ENCODE data around the gene GLI3. TPM values are rescaled to one million over a fixed set of nuclear protein-coding genes. Genes with fewer than 3 reads are reported as not detected.

Gene GLI3
- total RNA-seq, 1 donor from 2014 or later: 1.6 TPM

DNA sequence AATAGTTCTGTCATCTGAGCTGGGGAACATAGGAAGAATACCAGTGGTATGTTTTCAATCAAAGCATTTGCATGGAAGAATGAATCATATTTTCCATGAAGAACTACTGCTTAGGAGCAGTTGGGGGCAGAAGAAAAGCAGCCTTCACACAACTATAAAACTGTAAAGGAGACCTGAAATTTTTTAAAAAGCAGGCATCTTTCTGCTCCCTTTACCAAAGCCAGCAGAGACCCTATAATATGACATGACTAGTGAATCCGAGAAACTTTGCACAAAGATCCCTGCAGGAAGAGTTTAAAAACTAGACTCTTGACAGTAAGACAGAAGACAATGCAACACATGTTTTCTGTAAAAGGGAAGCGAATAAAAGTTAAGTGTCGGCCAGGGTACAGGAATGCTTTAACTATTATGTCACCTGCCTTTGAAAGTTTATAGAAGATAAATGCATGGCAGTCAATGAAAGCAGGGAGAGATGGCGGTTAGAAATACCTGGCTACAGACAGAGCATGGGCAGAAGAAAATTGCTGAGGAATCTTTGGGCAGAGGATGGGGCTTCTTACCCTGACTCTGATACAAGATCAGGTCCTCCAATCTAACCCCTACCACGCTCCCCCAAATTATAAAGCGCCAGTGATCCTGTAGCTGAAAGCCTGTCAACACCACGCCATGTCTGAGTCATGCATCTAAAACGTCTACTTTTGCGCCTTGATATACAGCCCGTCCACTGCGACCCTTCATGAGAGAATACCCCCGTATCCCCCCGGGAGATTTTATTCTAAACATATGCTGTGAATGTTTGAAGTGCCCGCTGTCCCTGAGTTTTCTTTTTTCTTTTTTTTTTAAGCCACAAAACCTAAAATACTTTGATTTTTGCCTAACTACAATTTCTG lies 93.1 kb downstream of the GLI3 start:
- no peak for DNase-seq (ENCODE audit: low read depth)

DNA sequence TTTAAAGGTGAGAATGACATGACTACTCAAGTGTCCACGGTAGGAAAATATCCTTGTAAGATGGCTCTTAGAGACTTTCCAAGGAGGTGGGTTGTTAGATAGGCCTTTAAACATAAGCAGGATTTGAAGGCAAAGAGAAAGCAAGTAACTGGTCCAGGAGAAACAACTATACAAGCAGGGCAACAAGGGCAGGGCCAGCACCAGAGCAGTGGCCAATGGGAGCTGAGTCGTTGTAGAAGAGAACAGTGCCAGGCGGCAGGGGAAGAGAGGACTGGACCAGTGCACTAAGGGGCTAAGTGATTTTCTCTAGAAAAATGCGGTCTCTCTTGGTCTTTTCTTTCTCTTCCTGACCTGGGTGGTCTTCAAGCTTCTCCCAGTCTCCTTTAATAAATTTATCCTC lies 94.9 kb downstream of the GLI3 start:
- DNase-seq (ENCODE audit: low read depth): no peak

DNA sequence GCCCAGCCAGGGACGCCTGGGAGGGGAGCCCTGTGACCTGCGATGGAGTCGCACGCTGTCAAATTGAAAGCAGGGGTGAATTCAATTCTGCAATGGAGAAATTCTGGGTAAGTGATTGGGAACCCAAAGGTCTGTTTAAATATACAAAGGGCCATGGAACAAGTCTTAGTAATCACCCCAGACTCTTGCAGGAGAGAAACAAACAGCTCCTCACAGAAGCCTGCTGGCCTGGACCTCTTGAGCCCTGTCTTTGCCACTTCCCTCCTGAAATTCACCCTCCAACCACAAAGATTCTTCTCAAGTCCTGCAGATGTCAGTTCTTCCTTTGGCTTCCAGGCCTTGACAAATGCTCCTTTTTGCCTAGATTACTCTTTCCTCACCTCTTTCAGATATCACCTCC lies 97.3 kb downstream of the GLI3 start:
- no peak for DNase-seq (ENCODE audit: low read depth)

DNA sequence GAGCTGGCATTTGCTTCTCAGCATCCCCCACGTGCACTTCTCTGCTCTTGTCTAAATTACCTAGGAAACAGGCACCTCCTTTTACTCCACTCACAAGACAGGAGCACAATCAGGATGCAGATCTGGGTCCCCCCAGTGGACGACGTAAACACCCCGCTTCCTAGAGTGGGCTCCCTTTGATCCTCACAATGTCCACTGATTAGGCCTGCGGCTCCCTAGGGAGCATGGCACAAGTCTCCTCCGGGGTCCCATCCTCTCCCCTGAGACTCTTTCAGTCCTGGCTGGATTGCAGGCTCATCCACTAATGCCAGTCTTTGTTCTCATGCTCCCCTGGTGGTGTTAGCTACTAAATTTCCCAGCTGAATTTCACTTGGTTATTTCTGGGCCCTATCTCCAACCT lies 98.3 kb downstream of the GLI3 start:
- no peak for DNase-seq (ENCODE audit: low read depth)

DNA sequence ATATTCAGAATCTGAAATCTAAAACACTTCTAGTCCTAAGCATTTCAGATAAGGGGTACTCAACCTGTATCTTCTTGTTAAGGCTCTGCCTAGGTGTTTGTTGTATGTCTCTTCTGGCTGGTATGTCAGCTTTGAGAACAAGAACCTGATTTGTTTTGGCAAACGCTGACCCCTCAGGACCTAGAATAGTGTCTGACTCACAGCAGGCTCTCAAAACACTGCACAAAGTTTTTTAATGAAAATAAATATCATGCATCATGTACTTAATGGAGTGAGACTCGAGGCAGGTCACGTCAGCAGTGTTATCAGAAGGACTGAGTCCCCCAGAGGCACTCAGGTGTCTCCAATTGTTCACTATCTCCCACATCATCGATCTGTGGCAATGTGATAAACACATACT lies 99.1 kb downstream of the GLI3 start:
- DNase-seq (ENCODE audit: low read depth): peak; percentile 22

DNA sequence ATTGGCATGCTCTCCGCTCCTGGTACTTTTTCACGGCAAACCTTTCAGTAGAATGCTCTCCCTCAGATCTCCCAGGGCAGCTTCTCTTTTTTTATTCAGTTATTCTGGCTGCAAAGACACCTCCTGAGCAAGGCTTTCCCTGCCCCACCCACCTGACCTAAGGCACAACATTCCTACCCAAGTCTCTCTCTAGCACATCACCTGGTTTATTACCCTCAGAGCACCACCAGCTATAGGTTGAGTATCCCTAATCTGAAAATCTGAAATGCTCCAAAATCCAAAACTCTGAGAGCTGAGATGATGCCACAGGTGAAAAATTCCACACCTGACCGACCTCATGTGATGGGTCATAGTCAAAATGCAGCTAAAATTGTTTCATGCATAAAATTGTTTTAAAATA lies 99.6 kb downstream of the GLI3 start:
- DNase-seq (ENCODE audit: low read depth): no peak

DNA sequence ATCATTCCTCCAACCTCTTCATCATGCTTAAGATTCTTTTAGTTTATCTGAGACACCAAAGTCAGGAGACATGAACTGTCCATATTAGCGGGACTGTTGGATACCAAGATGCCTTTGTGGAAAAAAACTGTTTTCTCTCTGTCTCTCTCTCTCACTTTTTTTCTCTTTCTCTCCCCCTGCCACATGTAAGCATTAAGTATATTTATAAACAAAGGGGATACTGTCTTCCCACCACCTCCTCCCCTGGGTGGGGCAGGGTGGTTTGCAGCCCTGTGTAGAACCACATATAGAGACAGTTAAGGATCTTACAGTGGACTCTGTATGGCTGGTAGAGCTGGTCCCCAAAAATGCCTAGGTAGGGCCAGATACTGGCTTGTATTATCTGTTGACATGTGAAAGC lies 101.3 kb downstream of the GLI3 start:
- DNase-seq (ENCODE audit: low read depth): no peak

DNA sequence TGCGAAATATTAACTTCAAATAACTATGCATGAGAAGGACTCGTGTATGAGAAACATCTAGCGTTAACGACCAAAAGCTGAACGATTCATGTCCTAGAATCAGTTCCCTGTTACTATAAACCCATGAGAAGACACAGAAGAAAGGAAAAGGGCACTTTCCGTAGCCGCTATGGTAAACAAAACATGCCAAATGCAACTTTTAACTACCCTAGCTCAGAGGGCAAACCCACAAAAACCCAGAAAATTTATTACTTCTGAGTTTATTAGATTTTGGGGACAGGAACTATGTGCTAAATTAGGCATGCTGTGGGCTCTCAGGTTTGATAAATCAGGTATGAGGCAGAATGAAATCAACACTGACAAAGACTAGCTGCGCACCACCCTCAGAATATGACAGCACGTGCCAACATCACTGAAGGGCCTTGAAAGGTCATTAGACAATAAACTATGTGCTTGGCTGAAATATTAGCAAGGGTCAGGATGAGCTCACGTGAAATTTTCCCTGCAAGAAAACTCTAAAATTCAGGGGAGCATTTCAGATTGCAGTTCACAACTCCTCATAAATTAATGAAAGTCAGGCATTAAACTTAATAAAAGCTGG lies 102.6 kb downstream of the GLI3 start:
- DNase-seq (ENCODE audit: low read depth): no peak

DNA sequence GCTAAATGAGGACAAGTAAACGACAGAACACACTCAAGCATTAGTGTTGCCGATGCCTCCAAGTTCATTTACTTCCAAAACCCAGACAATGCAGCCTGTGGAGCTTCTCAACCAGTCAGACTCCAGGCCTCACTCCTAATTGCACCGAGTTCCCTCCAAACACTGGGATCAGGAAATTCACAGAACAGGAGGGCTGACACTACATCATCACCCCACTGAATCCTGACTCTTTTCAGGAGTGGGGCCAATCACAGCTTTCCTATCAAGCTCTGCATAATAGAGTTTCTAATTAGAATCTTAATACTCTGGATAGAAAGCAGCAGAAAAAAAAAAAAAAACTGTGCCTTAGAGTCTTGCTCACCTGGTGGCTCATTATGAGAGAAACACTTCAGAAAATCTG lies 103.7 kb downstream of the GLI3 start:
- no peak for DNase-seq (ENCODE audit: low read depth)

DNA sequence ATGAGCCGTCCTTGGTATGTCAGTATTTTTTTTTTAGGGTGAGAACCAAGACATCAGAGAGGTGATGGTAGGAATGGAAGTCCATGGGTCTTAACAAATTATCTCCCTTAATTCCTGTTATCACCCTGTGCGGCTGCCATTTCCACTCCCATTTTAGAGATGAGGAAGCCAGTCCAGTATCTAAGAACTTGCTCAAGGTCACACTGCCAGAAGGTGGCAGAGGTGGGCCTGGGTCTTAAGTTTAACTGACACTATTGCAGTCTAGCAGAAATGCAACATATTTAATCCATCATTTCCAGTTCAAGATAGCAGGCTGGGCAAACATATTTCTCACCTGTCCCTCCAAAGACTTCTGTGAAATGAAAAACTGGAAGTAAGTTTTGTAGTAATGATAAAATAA lies 108.3 kb downstream of the GLI3 start:
- DNase-seq (ENCODE audit: low read depth): peak; percentile 33

DNA sequence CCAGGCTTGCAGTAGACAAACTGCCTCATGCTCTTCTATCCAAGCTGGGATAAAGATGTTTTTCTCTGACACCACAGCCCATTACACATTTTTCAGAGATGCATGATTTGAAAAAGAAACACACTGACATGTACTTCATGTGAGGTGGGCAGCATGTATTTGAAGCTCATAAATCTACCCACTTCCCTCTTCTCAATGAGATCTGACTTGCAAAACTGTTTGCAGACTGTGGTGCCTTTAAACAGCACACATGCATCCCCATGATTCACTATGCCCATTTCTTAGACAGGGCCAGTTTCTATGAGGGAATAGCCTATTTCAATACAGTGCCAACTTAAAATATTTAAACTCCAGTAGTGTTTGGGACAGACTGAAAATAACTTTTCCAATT lies 109.8 kb downstream of the GLI3 start:
- DNase-seq (ENCODE audit: low read depth): no peak

DNA sequence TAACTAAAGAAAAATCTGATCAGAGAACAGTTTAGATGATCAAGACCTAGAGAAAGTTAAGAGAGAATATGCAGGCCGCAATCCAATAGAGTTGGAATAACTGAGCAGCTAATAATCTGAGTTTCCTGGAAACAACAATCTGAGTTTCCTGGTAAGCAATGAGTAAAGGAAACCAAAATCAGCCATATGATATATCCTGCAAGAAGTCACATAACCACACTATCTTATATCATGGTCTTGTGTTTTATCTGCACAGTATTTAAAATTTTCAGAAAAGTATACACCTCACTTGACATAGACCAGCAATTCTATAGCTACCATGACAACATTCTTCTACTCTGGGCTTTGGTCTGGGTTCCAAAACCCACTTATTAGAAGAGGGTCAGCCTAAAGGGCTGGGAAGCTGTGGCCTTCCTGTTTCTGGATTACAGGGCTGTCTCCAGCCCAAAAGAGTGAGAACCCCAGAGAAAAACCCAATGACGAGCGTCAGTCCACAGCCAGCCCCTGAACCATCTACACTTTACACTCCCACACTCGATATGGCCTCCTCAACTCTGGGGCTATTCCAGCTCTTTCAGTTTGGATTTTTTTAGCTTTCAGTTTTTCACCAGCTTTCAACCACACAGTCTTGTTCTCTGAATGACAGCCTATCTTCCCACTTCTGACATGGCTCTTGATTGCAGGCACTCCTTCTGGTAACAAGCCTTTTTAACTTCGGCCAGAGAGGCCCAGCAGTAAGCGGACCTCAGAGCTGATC lies 110.4 kb downstream of the GLI3 start:
- DNase-seq (ENCODE audit: low read depth): no peak

DNA sequence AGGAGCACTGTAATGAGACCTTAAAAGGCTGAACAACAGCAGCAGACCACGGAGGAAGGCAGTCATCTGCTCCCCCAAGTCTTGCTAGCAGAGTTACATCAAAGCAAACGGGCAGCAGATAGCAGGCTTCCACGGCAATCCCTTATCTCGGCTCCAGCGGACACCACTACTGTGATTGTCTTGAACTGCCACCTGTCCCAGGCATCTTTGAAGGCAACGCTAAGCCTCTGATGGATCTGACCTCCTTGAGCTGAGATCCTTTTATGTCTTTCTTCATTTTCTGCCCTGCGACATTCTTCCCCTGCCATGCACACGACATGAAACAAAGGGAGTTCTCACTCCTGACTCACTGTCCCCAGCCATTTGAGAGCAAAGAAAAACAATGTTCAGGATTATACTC lies 111.7 kb downstream of the GLI3 start:
- no peak for DNase-seq (ENCODE audit: low read depth)

DNA sequence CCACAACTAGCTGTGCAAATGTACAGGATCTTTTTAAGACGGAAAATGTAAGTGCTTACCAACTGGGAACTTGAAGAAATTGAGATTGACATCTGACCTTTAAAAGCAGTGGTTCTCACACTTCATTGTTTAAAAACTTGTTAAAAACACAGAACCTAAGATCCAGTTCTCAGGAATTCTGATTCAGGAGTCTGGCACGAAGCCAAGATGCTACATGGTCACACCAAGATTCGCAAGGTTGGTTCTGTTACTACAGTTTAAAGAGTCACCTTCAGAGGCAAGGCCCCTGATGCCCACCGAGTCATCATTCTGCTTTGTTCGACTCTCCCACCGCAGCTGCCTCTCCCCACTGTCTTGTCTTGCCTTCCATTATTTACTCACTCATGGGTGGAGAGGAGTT lies 113.3 kb downstream of the GLI3 start:
- DNase-seq (ENCODE audit: low read depth): peak; percentile 63

DNA sequence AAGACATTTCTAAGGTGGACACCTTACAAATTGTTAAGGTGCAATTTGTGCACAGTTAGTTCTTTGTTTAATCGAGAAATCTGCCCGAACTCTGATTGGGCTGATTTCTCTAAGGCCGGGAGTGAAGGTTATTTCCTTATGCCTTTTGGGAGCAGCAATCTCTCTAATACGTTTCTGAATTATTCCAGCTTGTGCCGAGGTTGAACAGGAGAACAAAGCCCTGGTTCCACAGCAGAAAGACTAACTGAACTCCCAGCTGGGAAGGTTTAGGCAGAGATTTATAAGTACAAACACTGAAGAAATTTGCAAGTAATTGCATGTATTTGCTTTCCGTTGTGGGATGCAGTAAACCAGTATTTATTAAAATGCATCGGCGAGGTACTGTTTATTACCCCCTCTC lies 116.8 kb downstream of the GLI3 start:
- no peak for DNase-seq (ENCODE audit: low read depth)

DNA sequence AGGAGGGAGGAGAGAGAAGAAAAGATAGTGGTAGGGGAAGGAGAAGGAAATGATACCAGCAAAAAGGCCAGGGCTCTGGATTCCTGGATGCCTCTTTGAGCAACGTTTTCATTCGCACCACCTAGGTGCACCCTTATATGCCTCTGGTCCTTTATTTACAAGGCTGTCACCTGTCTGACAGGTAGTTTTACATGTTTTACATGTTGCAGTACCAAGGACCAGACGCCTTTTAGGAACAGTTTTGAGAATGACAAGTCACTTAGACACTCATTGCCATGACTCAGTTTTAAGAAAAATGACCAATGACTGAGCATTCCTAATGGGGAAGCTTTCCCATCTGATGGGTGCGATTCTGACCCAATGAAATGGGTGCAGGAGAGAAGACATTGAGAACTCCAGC lies 119.8 kb downstream of the GLI3 start:
- DNase-seq (ENCODE audit: low read depth): no peak

DNA sequence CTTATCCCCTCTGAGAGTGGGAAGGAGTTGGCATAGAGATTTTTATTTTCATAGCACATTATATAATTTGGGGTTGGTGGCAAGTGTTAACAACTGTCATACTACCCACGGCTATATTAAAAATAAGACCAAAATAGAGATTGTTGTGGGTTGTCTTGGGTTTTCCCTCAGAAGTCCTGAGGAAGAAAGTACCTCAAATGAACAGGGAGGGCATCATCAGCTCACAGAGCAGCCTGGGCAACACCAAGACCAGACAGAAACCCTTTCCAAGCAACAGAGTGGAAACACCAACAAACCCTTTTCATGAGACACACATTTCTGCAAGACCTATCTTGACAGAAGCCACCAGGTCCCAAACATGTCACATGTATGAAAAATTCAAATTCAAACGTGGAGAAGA lies 121.2 kb downstream of the GLI3 start:
- no peak for DNase-seq (ENCODE audit: low read depth)

DNA sequence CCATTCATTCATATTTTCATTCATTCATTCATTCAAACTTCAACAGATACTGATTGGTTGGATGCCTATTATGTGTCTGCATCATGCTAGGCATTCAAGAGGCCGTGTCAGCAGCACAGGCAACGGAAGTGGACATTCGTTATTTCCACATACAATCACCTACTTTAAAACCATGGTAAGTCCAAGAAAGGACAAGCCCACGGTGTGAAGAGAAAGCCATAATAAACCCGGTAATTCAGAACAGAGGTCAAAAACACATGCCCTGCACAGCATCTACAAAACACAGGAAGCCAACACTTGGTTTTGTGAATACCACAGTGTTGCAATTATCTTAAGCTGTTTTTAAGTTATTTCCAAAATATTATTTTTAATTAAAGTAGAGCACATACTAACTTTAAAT lies 126.7 kb downstream of the GLI3 start:
- DNase-seq (ENCODE audit: low read depth): no peak

DNA sequence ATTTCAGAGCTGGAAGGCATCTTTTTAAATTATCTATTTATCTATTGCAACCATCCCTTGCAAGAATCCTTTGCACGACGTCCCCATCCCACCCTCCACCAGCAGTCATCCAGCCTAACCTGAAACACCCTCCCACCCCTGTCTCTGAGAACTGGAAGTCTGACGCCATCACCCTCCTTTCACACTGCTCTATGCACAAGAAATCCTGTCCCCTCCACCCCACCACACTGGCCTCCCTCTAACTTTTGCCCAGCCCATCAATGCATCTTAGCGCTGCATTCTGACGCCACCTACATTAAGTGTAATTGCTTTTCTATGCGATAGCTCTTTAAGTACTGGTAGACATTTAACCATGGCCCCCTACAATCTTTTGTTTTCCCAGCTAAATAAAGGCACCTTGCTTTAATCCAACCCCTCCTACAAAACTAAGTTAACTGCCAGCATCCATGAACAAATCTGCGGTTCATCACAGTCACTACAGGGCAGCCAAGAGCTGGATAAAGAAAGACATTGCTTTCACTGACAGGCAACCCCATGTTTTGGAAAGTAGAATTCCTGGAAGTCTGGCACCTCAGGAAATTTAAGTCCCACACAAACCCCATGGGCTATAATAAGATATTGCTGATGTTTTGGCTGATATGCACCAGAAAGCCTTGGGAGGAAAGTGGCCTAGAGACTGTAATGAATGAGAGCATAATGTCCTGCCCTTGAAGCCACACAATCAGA lies 128.0 kb downstream of the GLI3 start:
- DNase-seq (ENCODE audit: low read depth): no peak

DNA sequence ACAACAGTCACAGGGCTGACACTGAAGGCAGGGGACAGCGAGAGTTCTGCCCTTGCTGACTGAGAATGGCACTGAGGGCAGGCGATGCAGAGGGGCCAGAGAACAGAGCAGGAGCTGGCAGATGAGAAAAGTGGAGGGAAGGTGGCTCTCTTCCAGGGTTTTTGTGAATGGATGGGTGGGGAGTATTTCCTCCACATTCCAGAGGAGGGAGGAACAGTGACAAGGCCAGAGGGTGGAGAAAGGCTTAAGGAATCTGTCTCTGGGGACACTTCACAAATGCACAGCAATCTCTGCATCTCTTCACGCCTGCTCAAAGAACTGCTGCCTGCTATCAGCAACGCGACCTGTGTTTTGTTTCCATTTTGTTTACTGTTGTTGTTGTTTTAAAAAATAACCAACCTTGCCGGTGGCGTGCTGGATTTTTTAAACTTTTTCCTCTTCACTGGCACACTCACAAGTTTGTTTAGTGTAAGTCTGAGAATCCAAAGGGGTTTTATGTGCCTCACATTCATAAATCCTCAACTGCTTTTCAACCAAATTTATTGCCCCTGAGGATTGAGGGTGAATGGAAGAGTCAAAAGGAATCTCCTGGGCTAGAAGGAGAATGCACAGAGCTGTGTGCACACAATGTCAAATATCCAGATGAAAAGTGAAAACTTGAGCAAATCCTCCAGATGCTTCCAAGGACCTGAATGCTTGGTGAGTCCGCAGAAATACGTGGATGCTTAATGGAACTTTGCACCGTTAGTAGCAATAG lies 129.3 kb downstream of the GLI3 start:
- peak; percentile 21 for DNase-seq (ENCODE audit: low read depth)

DNA sequence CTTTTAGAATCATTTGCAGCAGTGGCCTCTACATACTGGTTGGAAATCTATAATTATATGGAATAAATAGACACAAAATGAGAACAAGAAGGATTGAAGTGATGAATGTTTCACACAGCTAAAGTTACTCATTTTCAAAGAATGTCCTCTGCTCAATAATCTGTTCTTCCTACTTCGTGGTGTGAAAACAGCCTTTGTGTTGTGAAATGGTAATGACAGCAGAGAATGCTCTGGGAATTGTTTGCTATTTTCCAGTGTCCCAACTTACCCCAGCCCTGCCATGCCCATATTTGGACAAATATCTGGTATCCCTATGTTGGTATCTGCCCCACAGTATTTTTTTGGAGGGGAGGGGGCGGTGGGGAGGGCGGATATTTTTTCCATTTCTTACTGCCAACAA lies 130.4 kb downstream of the GLI3 start:
- DNase-seq (ENCODE audit: low read depth): peak; percentile 77

Data from renal cortical epithelial cell (primary cell).